CD4-positive, alpha-beta T cell treated with Interleukin-10 for 1 hour (primary cell): ENCODE data around the gene MMP28.

ENCODE experiments used
- DNase-seq: peaks from one replicate; pipeline ENCODE4 v3.0.0-alpha.2; 2020

The MMP28 gene

GRCh38 chr17:35795007-35795870 lies at the start of gene MMP28:
Gene MMP28, minus strand, starts transcription at chr17:35795641. Its CDS starts 264 bp downstream, at chr17:35795377.
- peak; percentile 19 for DNase-seq

GRCh38 chr17:35844547-35844946 lies 49.1 kb upstream of the MMP28 start:
- no peak for DNase-seq

GRCh38 chr17:35843698-35844097 lies 48.3 kb upstream of the MMP28 start:
- no peak for DNase-seq

GRCh38 chr17:35842239-35842638 lies 46.8 kb upstream of the MMP28 start:
- DNase-seq: no peak

GRCh38 chr17:35841505-35841904 lies 46.1 kb upstream of the MMP28 start:
- DNase-seq: no peak

GRCh38 chr17:35841101-35841500 lies 45.7 kb upstream of the MMP28 start:
- DNase-seq: no peak

GRCh38 chr17:35825206-35825605 lies 29.8 kb upstream of the MMP28 start:
- no peak for DNase-seq

GRCh38 chr17:35821308-35821707 lies 25.9 kb upstream of the MMP28 start:
- DNase-seq: no peak

- DNase-seq: no peak
Observed at GRCh38 chr17:35819455-35819854, 24.0 kb upstream of the MMP28 start.

- DNase-seq: no peak
Observed at GRCh38 chr17:35817196-35817595, 21.8 kb upstream of the MMP28 start.

GRCh38 chr17:35816723-35817122 lies 21.3 kb upstream of the MMP28 start:
- DNase-seq: no peak

- no peak for DNase-seq
Observed at GRCh38 chr17:35812456-35812855, 17.0 kb upstream of the MMP28 start.

- DNase-seq: no peak
Observed at GRCh38 chr17:35811759-35812158, 16.3 kb upstream of the MMP28 start.

- DNase-seq: no peak
Observed at GRCh38 chr17:35809855-35810461, 14.5 kb upstream of the MMP28 start.

GRCh38 chr17:35808962-35809854 lies 13.8 kb upstream of the MMP28 start, which contains the start of gene TAF15:
Gene TAF15, plus strand, starts transcription at chr17:35809484. Its CDS starts 86 bp downstream, at chr17:35809570.
- peak; percentile 98 for DNase-seq

- DNase-seq: no peak
Observed at GRCh38 chr17:35808240-35808961, 13.0 kb upstream of the MMP28 start.

- DNase-seq: no peak
Observed at GRCh38 chr17:35807371-35808144, 12.1 kb upstream of the MMP28 start.

GRCh38 chr17:35804658-35805192 lies 9.3 kb upstream of the MMP28 start:
- DNase-seq: peak; percentile 81

GRCh38 chr17:35801583-35802224 lies 6.3 kb upstream of the MMP28 start:
- no peak for DNase-seq

- DNase-seq: no peak
Observed at GRCh38 chr17:35799942-35800341, 4.5 kb upstream of the MMP28 start.

GRCh38 chr17:35797918-35798317 lies 2.5 kb upstream of the MMP28 start:
- DNase-seq: no peak
